ENCODE data around the gene CPE.

The CPE gene

GRCh38 chr4:165336743-165337142 is 42.1 kb upstream of the CPE start:
- no peak for TF ChIP-seq CTCF (IDR thresholded peaks at IDR 0.05)

GRCh38 chr4:165343353-165344191 is 35.2 kb upstream of the CPE start:
- TF ChIP-seq CTCF (IDR thresholded peaks at IDR 0.05), result peak; percentile 42; the same call in 1 of the 2 replicates

- peak; percentile 17; the same call in 1 of the 2 replicates for TF ChIP-seq CTCF (IDR thresholded peaks at IDR 0.05)
Observed at GRCh38 chr4:165345666-165346417, 33.0 kb upstream of the CPE start.

- no peak for TF ChIP-seq CTCF (IDR thresholded peaks at IDR 0.05)
Observed at GRCh38 chr4:165347647-165348569, 30.9 kb upstream of the CPE start.

GRCh38 chr4:165351359-165352130 is 27.3 kb upstream of the CPE start:
- no peak for TF ChIP-seq CTCF (IDR thresholded peaks at IDR 0.05)

- peak; percentile 70 for TF ChIP-seq CTCF (IDR thresholded peaks at IDR 0.05)
Observed at GRCh38 chr4:165355900-165356300, 22.9 kb upstream of the CPE start.
